KMS-11 (cell line): Measurements from ENCODE around the gene GALNTL6.

Experiments
- H2AFZ ChIP-seq: fragments of 200-600 bp; sonication (generic); 2 replicates; pipeline ENCODE4 v1.6.1; 2016; ENCODE audit warnings: antibody characterized with exemption, mixed run types, low read depth
- H3K27ac ChIP-seq: fragments of 200-600 bp; sonication (generic); 2 replicates; pipeline ENCODE4 v1.6.1; 2016; ENCODE audit warnings: mild to moderate bottlenecking, mixed run types
- H3K27me3 ChIP-seq: fragments of 200-600 bp; sonication (generic); 2 replicates; pipeline ENCODE4 v1.6.1; 2017; ENCODE audit warnings: mild to moderate bottlenecking, low read depth, mixed run types, moderate library complexity; ENCODE audit not compliant: insufficient read depth
- H3K36me3 ChIP-seq: fragments of 200-600 bp; sonication (generic); 2 replicates; pipeline ENCODE4 v1.6.1; 2017; ENCODE audit warnings: mild to moderate bottlenecking, mixed run types; ENCODE audit not compliant: insufficient read depth
- H3K4me1 ChIP-seq: fragments of 200-600 bp; sonication (generic); 2 replicates; pipeline ENCODE4 v1.6.1; 2016; ENCODE audit warnings: mild to moderate bottlenecking, low read depth, mixed run types; ENCODE audit not compliant: poor library complexity, severe bottlenecking
- H3K4me2 ChIP-seq: fragments of 200-600 bp; sonication (generic); 2 replicates; pipeline ENCODE4 v1.7.0; 2016; ENCODE audit warnings: mild to moderate bottlenecking, mixed run types
- H3K4me3 ChIP-seq: fragments of 200-600 bp; sonication (generic); IDR thresholded peaks from 2 replicates; pipeline ENCODE4 v1.6.1; 2017; ENCODE audit warnings: low read depth, low read length, mixed read lengths; ENCODE audit not compliant: insufficient read depth
- H3K79me2 ChIP-seq: fragments of 200-600 bp; sonication (generic); 2 replicates; pipeline ENCODE4 v1.6.1; 2016; ENCODE audit warnings: low read depth, mixed run types; ENCODE audit not compliant: insufficient read depth
- H3K9ac ChIP-seq: fragments of 200-600 bp; sonication (generic); 2 replicates; pipeline ENCODE4 v1.6.1; 2016; ENCODE audit warnings: mild to moderate bottlenecking, mixed run types
- H4K20me1 ChIP-seq: fragments of 200-600 bp; sonication (generic); 2 replicates; pipeline ENCODE4 v1.6.1; 2016; ENCODE audit warnings: mild to moderate bottlenecking, mixed run types; ENCODE audit not compliant: insufficient read depth
- TF ChIP-seq, protein P1 (sequence below): fragments of 200-600 bp; sonication (generic); conservative IDR thresholded peaks from 2 replicates; pipeline ENCODE4 v1.6.1; 2017; ENCODE audit warnings: low read depth, mild to moderate bottlenecking, antibody characterized with exemption, low read length, moderate library complexity, mixed read lengths

The GALNTL6 gene

DNA sequence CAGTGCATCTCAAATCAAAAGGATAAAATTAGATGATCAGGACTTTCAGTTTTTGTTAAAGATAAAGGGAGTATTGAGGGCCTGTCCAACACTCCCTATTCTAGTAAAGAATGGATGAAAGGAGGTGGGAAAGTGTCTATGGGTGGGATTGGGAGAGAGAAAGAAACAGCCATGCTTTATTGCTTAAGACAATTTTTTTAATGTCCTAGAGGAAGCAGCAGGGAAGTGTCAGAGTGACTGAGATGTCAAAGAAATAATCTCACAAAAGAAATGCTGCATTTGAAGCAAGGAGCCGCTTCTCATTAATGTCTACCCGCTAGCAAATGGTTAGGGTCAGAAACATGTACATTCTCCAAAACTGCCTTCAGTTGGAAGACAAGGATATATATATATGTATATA is 1238.0 kb downstream of the GALNTL6 start:
- H3K4me3 ChIP-seq: no peak overlapping the region
- TF ChIP-seq, protein P1, sequence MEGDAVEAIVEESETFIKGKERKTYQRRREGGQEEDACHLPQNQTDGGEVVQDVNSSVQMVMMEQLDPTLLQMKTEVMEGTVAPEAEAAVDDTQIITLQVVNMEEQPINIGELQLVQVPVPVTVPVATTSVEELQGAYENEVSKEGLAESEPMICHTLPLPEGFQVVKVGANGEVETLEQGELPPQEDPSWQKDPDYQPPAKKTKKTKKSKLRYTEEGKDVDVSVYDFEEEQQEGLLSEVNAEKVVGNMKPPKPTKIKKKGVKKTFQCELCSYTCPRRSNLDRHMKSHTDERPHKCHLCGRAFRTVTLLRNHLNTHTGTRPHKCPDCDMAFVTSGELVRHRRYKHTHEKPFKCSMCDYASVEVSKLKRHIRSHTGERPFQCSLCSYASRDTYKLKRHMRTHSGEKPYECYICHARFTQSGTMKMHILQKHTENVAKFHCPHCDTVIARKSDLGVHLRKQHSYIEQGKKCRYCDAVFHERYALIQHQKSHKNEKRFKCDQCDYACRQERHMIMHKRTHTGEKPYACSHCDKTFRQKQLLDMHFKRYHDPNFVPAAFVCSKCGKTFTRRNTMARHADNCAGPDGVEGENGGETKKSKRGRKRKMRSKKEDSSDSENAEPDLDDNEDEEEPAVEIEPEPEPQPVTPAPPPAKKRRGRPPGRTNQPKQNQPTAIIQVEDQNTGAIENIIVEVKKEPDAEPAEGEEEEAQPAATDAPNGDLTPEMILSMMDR: no peak
- no peak overlapping the region for H3K4me2 ChIP-seq
- no peaks in the 10 kb centered on the region for H3K36me3 ChIP-seq
- H4K20me1 ChIP-seq: no peaks in the 10 kb centered on the region
- H3K4me1 ChIP-seq: no peaks in the 10 kb centered on the region
- H3K9ac ChIP-seq: no peak overlapping the region
- no peak overlapping the region for H3K27ac ChIP-seq
- H3K79me2 ChIP-seq: no peaks in the 10 kb centered on the region
- no peaks in the 10 kb centered on the region for H3K27me3 ChIP-seq
- H2AFZ ChIP-seq: no peak overlapping the region

DNA sequence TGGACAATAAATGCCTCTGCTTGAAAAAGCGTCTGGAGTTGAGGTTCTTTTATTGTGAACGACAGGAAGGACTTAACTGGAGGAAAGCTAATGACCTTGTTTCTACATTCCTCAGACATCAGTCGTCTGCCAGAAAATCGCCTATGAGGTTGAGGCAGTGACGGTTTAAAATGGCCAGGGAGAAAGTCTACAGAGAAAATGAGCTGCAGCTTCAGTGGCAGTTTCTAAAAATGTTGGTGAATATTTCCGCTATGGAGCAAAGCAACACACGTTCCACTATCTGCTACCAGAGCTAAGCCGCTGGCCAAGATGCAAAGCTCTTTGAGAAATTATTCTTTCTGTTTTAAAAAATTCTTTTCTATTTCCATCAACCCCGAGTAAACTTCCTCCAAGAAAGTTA is 1238.5 kb downstream of the GALNTL6 start:
- no peaks in the 10 kb centered on the region for H3K36me3 ChIP-seq
- no peak overlapping the region for H3K4me2 ChIP-seq
- no peak overlapping the region for H2AFZ ChIP-seq
- no peak overlapping the region for H3K27ac ChIP-seq
- H3K4me1 ChIP-seq: no peaks in the 10 kb centered on the region
- H3K79me2 ChIP-seq: no peaks in the 10 kb centered on the region
- no peak overlapping the region for H3K9ac ChIP-seq
- no peaks in the 10 kb centered on the region for H3K27me3 ChIP-seq
- no peak overlapping the region for H3K4me3 ChIP-seq
- TF ChIP-seq, protein P1: no peak
- H4K20me1 ChIP-seq: no peaks in the 10 kb centered on the region

DNA sequence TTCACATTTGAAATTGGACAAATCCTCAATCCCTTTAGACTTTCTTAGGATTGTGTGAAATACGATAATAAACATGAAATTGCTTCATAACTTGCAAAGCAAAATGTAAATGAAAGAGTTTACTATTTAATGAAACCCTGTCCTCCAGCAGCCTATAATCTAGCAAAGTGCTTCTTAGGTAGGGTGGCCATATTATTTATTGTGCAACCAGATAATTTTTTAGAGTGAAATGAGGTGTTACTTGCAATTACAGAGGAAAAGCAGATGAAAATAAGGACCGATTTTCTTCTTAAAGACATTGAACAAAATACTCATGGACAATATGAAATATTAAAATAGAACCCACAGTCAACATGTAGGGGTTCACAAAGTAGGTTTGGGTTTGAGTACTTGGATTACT is 1239.2 kb downstream of the GALNTL6 start:
- Histone ChIP-seq H4K20me1 (no peaks in the 10 kb centered on the region), H3K9ac (no peak overlapping the region), H3K4me2 (no peak overlapping the region), H3K27ac (no peak overlapping the region), H3K4me1 (no peaks in the 10 kb centered on the region), H3K4me3 (no peak overlapping the region), H3K27me3 (no peaks in the 10 kb centered on the region), H3K36me3 (no peaks in the 10 kb centered on the region), H3K79me2 (no peaks in the 10 kb centered on the region), H2AFZ (no peak overlapping the region)
- TF ChIP-seq, protein P1: no peak

DNA sequence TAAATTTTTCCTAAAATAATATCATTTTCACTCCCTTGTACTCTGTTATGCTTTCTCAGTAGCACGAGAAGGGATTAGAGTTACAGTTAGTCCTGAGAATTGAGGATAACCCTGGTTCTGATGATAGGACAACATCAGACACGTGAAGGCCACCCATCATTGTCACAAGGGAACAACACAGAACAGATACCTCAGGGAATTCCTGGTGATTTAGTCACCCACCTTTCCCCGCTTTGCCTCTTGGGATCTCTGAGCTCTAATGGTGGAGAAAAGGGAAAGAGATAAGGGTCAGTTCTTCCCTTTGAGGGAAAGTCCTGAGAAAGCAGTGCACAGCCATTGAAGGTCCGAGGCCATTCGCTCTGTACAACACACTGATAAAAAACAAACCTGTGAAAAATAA is 1243.1 kb downstream of the GALNTL6 start:
- Histone ChIP-seq H3K27ac (no peak overlapping the region), H3K36me3 (no peaks in the 10 kb centered on the region)
- TF ChIP-seq, protein P1: no peak

DNA sequence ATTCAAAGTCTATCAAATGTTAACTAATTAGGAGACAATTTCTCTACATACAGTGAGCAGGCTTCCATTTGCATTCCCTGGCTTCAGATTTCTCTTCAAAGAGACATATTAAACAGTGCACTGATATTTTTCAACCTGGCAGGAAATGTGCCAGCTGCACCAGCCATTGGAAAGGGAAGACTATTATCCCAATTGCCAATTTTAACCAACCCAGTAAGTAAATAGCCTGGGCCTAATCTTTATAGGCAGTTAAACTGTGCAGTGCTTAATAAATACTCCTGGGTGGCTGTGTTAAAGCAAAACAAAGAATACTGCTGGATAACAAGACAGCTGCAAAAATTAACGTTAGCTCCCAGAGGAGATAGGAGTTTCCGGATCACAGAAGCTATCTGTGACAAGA is 1243.5 kb downstream of the GALNTL6 start:
- H3K27ac ChIP-seq: no peak overlapping the region
- no peaks in the 10 kb centered on the region for H3K36me3 ChIP-seq
- no peak overlapping the region for H3K4me2 ChIP-seq
- no peaks in the 10 kb centered on the region for H3K79me2 ChIP-seq
- TF ChIP-seq, protein P1: no peak
- no peaks in the 10 kb centered on the region for H3K27me3 ChIP-seq
- H4K20me1 ChIP-seq: no peaks in the 10 kb centered on the region
- no peaks in the 10 kb centered on the region for H3K4me1 ChIP-seq
- no peak overlapping the region for H3K4me3 ChIP-seq
- no peak overlapping the region for H3K9ac ChIP-seq
- no peak overlapping the region for H2AFZ ChIP-seq

More for the DNA sequence above, 1243.1 kb downstream of the GALNTL6 start:
- H3K27me3 ChIP-seq: no peaks in the 10 kb centered on the region
- H3K4me1 ChIP-seq: no peaks in the 10 kb centered on the region
- H3K4me2 ChIP-seq: no peak overlapping the region
- H3K4me3 ChIP-seq: no peak overlapping the region
- H2AFZ ChIP-seq: no peak overlapping the region
- no peak overlapping the region for H3K9ac ChIP-seq
- H4K20me1 ChIP-seq: no peaks in the 10 kb centered on the region
- H3K79me2 ChIP-seq: no peaks in the 10 kb centered on the region
